Type B pancreatic cell (in vitro differentiated cells): ENCODE data around the gene APP. TPM values are rescaled to one million over a fixed set of nuclear protein-coding genes. Genes with fewer than 3 reads are reported as not detected.

Experiments
- DNase-seq: peaks from one replicate; pipeline ENCODE4 v3.0.0; 2021; ENCODE audit warnings: mixed read lengths; ENCODE audit not compliant: unreplicated experiment; ENCODE audit errors: extremely low spot score
- H3K27ac Mint-ChIP-seq: 2 replicates; pipeline ENCODE4 v1.8.0; 2021; ENCODE audit warnings: mild to moderate bottlenecking, mixed read lengths
- H3K27me3 Mint-ChIP-seq: 2 replicates; pipeline ENCODE4 v1.8.0; 2021; ENCODE audit warnings: mixed read lengths
- H3K36me3 Mint-ChIP-seq: 2 replicates; pipeline ENCODE4 v1.8.0; 2021; ENCODE audit warnings: mixed read lengths
- H3K4me1 Mint-ChIP-seq: one replicate; pipeline ENCODE4 v1.8.0; 2021; ENCODE audit warnings: mixed read lengths; ENCODE audit not compliant: unreplicated experiment
- H3K4me3 Mint-ChIP-seq: 2 replicates; pipeline ENCODE4 v1.8.0; 2021; ENCODE audit warnings: mild to moderate bottlenecking, mixed read lengths
- H3K9me3 Mint-ChIP-seq: 2 replicates; pipeline ENCODE4 v1.8.0; 2021; ENCODE audit warnings: mixed read lengths
- total RNA-seq: library from RNA; stranded (reverse); gene quantifications from 2 replicates; pipeline ENCODE4 v1.2.1, GENCODE V29; 2021; ENCODE audit warnings: low replicate concordance
- TF ChIP-seq, protein P1 (sequence below): fragments of 200-600 bp; sonication (generic); conservative IDR thresholded peaks from 2 replicates; pipeline ENCODE4 v1.5.0; 2021; ENCODE audit warnings: antibody characterized with exemption, mild to moderate bottlenecking

APP gene
- total RNA-seq, 1 donor from 2014 or later = 415 TPM

DNA sequence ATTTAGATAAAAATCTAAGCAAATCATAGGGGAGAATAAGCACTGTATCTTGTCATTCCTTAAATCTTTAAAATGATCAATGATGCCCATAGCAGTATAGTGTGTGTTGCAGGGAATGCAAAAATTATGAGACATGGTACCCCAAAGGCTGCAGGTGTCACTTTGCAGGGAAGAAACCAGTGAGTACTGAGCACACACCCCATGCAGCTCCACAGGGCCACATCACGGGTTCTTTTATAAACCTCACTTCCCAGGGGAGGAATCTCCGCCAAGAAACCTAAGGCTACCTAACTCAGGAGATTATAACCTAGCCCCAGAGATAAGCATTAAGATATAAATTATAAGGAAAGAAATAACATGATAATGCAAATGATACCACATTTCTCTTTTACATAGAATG lies 115.6 kb downstream of the APP start:
- Mint-ChIP-seq H3K27me3 (no peaks in the 10 kb centered on the region), H3K4me3 (no peak overlapping the region), H3K9me3 (no peaks in the 10 kb centered on the region), H3K4me1 (peaks cover 16% of the 10 kb centered on the region), H3K27ac (no peak overlapping the region), H3K36me3 (peaks cover 13% of the 10 kb centered on the region)
- TF ChIP-seq, protein P1, sequence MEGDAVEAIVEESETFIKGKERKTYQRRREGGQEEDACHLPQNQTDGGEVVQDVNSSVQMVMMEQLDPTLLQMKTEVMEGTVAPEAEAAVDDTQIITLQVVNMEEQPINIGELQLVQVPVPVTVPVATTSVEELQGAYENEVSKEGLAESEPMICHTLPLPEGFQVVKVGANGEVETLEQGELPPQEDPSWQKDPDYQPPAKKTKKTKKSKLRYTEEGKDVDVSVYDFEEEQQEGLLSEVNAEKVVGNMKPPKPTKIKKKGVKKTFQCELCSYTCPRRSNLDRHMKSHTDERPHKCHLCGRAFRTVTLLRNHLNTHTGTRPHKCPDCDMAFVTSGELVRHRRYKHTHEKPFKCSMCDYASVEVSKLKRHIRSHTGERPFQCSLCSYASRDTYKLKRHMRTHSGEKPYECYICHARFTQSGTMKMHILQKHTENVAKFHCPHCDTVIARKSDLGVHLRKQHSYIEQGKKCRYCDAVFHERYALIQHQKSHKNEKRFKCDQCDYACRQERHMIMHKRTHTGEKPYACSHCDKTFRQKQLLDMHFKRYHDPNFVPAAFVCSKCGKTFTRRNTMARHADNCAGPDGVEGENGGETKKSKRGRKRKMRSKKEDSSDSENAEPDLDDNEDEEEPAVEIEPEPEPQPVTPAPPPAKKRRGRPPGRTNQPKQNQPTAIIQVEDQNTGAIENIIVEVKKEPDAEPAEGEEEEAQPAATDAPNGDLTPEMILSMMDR = no peak
- no peak for DNase-seq

DNA sequence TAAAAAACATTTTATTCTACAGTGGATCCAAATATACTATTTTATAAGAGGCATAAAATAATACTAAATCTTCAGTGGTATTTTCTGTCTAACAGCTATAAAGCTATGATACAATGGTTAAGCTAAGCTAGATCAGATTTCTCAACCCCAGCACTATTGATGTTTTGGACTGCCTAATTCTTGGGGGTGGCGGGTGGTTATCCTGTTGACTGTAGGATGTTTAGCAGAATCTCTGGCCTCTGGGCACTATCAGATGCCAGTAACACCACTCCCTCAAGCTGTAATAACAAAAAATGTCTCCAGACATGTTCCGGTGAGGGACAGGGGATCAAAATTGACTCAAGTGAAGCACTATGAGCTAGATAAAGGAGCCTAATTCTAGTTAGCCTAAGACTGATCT lies 118.5 kb downstream of the APP start:
- DNase-seq = no peak
- Mint-ChIP-seq H3K4me3 (no peak overlapping the region), H3K27me3 (no peaks in the 10 kb centered on the region), H3K27ac (no peak overlapping the region), H3K4me1 (peaks cover 12% of the 10 kb centered on the region), H3K36me3 (peaks cover 27% of the 10 kb centered on the region), H3K9me3 (no peaks in the 10 kb centered on the region)
- TF ChIP-seq, protein P1 = no peak

DNA sequence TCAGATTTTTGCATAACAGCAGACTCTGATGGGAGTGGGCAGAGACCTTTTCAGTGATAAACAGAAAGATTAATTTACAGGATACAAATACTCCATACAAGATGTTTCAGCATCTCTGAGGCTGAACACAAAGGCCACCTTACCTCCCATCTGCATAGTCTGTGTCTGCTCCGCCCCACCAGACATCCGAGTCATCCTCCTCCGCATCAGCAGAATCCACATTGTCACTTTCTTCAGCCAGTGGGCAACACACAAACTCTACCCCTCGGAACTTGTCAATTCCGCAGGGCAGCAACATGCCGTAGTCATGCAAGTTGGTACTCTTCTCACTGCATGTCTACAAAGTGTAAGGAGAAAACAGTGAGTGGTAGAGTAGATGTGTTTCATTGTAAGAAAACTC lies 119.7 kb downstream of the APP start:
- peaks cover 12% of the 10 kb centered on the region for H3K4me1 Mint-ChIP-seq
- no peaks in the 10 kb centered on the region for H3K9me3 Mint-ChIP-seq
- TF ChIP-seq, protein P1 = no peak
- peaks cover 35% of the 10 kb centered on the region for H3K36me3 Mint-ChIP-seq
- H3K4me3 Mint-ChIP-seq = no peak overlapping the region
- DNase-seq = no peak
- no peaks in the 10 kb centered on the region for H3K27me3 Mint-ChIP-seq
- H3K27ac Mint-ChIP-seq = no peak overlapping the region

DNA sequence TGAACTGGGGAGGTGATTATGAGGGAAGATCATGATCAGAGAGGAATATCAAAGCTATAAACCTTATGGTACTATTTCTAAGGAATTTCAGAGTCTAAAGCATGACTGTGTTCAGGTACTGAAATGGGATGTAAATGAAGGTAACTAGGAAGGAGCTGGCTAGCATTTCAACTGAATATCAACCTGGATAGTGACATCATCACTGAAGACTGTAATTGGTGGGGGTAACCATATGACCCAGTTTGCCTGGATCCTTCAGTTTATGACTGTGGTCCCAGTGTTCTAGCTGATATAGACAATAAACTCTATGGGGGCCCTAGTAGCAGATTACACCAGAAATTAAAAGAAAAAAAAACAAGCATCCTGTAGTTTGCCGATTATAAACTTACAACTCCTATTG lies 120.8 kb downstream of the APP start:
- H3K36me3 Mint-ChIP-seq = peaks cover 38% of the 10 kb centered on the region
- DNase-seq = no peak
- H3K4me3 Mint-ChIP-seq = no peak overlapping the region
- peak overlapping the region; percentile 59 for H3K27ac Mint-ChIP-seq
- peaks cover 3% of the 10 kb centered on the region for H3K4me1 Mint-ChIP-seq
- no peaks in the 10 kb centered on the region for H3K9me3 Mint-ChIP-seq
- TF ChIP-seq, protein P1 = no peak
- H3K27me3 Mint-ChIP-seq = no peaks in the 10 kb centered on the region

DNA sequence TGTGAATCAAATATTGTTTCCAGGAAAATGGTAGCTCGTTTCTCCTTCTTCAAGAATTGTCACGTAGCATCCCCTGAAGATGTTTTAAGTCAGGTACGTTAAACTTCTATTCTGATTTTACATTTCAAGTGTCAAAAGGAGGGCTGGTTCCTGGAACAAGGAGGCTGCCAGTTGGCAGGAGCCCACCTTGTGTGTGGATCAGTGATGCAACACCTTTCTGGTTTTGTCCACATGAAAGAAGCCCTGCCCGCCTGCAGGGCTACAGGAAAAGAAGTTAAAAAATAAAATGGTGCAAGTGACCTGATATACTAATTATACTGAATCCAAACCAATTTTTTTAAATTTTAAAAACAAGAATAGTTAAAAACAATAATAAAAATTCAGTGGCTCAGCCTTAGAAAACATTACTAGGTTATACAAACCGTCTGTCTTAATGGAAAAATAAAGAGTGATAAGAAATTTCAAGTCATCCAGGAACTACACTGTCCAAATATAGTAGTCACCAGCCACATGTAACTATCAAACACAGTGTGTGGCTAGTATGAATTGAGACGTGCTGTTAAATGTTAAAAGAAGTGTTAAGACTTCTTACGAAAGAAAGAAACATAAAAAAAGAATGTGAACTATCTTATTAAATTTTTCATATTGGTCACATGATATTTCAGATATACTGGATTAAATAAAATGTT lies 123.1 kb downstream of the APP start:
- Mint-ChIP-seq H3K27me3 (no peaks in the 10 kb centered on the region), H3K36me3 (peaks cover 46% of the 10 kb centered on the region), H3K27ac (no peak overlapping the region), H3K4me1 (no peaks in the 10 kb centered on the region), H3K9me3 (no peaks in the 10 kb centered on the region), H3K4me3 (no peak overlapping the region)
- TF ChIP-seq, protein P1 = no peak
- no peak for DNase-seq
